Endothelial cell of umbilical vein (primary cell): ENCODE measurements around the gene DYNLT1. TPM values are rescaled to one million over a fixed set of nuclear protein-coding genes. Genes with fewer than 3 reads are reported as not detected.

ENCODE experiments used
- BruUV-seq: library from RNA; stranded (reverse); fragments of 400-500 nt; replicated peaks from 2 replicates; lab custom pipeline; 2021; lab: Mats Ljungman, UMichigan
- CTCF ChIA-PET: fragments of 300-600, 350-600 bp; sonication (Branson Sonifier 250); formaldehyde crosslinking; loops from one replicate; lab custom pipeline; 2021; ENCODE audit warnings: antibody characterized with exemption, inconsistent platforms; lab: Charles Lee
- POLR2A ChIA-PET: fragments of 300-600, 350-600 bp; sonication (Branson Sonifier 250); formaldehyde crosslinking; loops from one replicate; lab custom pipeline; 2021; ENCODE audit warnings: antibody characterized with exemption, inconsistent platforms; lab: Charles Lee
- DNase-seq: peaks from one replicate; pipeline ENCODE4 v3.0.0-alpha.2; 2011; ENCODE audit warnings: low read depth, low spot score
- FAIRE-seq: peaks from 2 replicates; lab custom pipeline; 2011; peaks lifted over from hg19 to GRCh38; lab: Jason Lieb, UNC
- H2AFZ ChIP-seq: 2 replicates; pipeline ENCODE4 v1.6.0; 2012; ENCODE audit warnings: low read depth, low read length, control low read depth, inconsistent platforms
- H3K27ac ChIP-seq: 2 replicates; pipeline ENCODE4 v1.5.1; 2011; ENCODE audit warnings: low read depth, mild to moderate bottlenecking, control low read depth, low read length, moderate library complexity; ENCODE audit not compliant: insufficient read depth
- H3K27me3 ChIP-seq, 2 experiments: 2 replicates each; pipeline versions ENCODE4 v1.6.0 to v1.6.1; 2011; ENCODE audit warnings: low read length in 2 of 2, mixed read lengths in 1 of 2; ENCODE audit not compliant: control insufficient read depth in 2 of 2, insufficient read depth in 2 of 2
- H3K36me3 ChIP-seq, 2 experiments: 2 replicates in 1 of 2; 3 replicates in 1 of 2; pipeline ENCODE4 v1.5.1; 2011; ENCODE audit warnings: low read length in 2 of 2, mild to moderate bottlenecking in 1 of 2, moderate library complexity in 1 of 2; ENCODE audit not compliant: control insufficient read depth in 2 of 2, insufficient read depth in 2 of 2; ENCODE audit errors: extremely low read depth in 1 of 2
- H3K4me1 ChIP-seq: 3 replicates; pipeline ENCODE4 v1.5.1; 2011; ENCODE audit warnings: mild to moderate bottlenecking, low read length; ENCODE audit not compliant: control insufficient read depth, insufficient read depth; ENCODE audit errors: extremely low read depth
- H3K4me2 ChIP-seq: 2 replicates; pipeline ENCODE4 v1.6.1; 2011; ENCODE audit warnings: low read length, control low read depth, mixed read lengths; ENCODE audit not compliant: insufficient read depth
- H3K4me3 ChIP-seq, 3 experiments: fragments of 200-600 bp in 1 of 3; sonication (generic), shearing (Covaris generic) in 1 of 3; replicated peaks in 1 of 3; 2 replicates each; pipeline ENCODE4 v1.5.1; 2011 to 2016; ENCODE audit warnings: control low read depth in 3 of 3, low read length in 3 of 3, mild to moderate bottlenecking in 2 of 3, inconsistent platforms in 1 of 3, low read depth in 1 of 3, moderate library complexity in 1 of 3; ENCODE audit not compliant: insufficient read depth in 1 of 3
- H3K79me2 ChIP-seq: 2 replicates; pipeline ENCODE4 v1.6.0; 2012; ENCODE audit warnings: low read length, inconsistent platforms; ENCODE audit not compliant: control insufficient read depth, insufficient read depth
- H3K9ac ChIP-seq: replicated peaks from 2 replicates; pipeline ENCODE3; 2011; ENCODE audit warnings: low read length, control low read depth; ENCODE audit not compliant: insufficient read depth; ENCODE audit errors: extremely low read depth
- H3K9me1 ChIP-seq: replicated peaks from 3 replicates; pipeline ENCODE4 v1.6.0; 2011; ENCODE audit warnings: mild to moderate bottlenecking, low read length; ENCODE audit not compliant: control insufficient read depth, insufficient read depth; ENCODE audit errors: extremely low read depth
- H3K9me3 ChIP-seq: replicated peaks from 2 replicates; pipeline ENCODE4 v1.5.1; 2012; ENCODE audit warnings: low read length, inconsistent platforms; ENCODE audit not compliant: control insufficient read depth, insufficient read depth
- H4K20me1 ChIP-seq: replicated peaks from 2 replicates; pipeline ENCODE3; 2011; ENCODE audit warnings: mild to moderate bottlenecking, low read length; ENCODE audit not compliant: control insufficient read depth, insufficient read depth; ENCODE audit errors: extremely low read depth
- FOS ChIP-seq: IDR thresholded peaks from 2 replicates; pipeline ENCODE4 v1.6.1; 2011; ENCODE audit warnings: mild to moderate bottlenecking, low read length, moderate library complexity, borderline replicate concordance; ENCODE audit not compliant: insufficient read depth
- GATA2 ChIP-seq: IDR thresholded peaks from 2 replicates; pipeline ENCODE4 v1.7.0; 2011; ENCODE audit warnings: low read depth, mild to moderate bottlenecking, moderate library complexity, mixed read lengths, low read length; ENCODE audit not compliant: insufficient read length, insufficient read depth
- MYC ChIP-seq: IDR thresholded peaks from one replicate; pipeline ENCODE4 v1.6.1; 2011; ENCODE audit warnings: mild to moderate bottlenecking, low read depth, low read length
- POLR2A ChIP-seq: IDR thresholded peaks from 2 replicates; pipeline ENCODE4 v1.6.1; 2012; ENCODE audit warnings: low read depth, mild to moderate bottlenecking, control low read depth, low read length
- POLR2AphosphoS5 ChIP-seq: IDR thresholded peaks from 2 replicates; pipeline ENCODE4 v1.6.1; 2012; ENCODE audit warnings: low read depth, mild to moderate bottlenecking, control low read depth, low read length, moderate library complexity; ENCODE audit not compliant: insufficient read depth
- dilution Hi-C: fragments of 300-500 bp; cut with MboI; formaldehyde crosslinking; loops from one replicate; pipeline ENCODE4 v1.15.0; 2019; ENCODE audit warnings: low sequenced_read_pairs; ENCODE audit not compliant: extremely low pct_ligation_motif_present
- intact Hi-C: fragments of 100-400 bp; cut with micrococcal nuclease; formaldehyde crosslinking; loops from one replicate; pipeline ENCODE4 v1.10.0; 2022
- polyA plus RNA-seq, 4 experiments: library from polyadenylated mRNA; depleted of rRNA in 3 of 4; stranded (reverse) in 3 of 4; unstranded in 1 of 4; fragments of >200 nt; gene quantifications; 2 replicates each; pipeline versions ENCODE4 v1.2.1 to v1.2.3, GENCODE V29; 2011 to 2012; ENCODE audit warnings: missing spikeins in 1 of 4
- total RNA-seq: library from RNA; stranded (reverse); gene quantifications from 2 replicates; pipeline ENCODE4 v1.2.3, GENCODE V29; 2021
- TF ChIP-seq, protein P1 (sequence below): IDR thresholded peaks from 2 replicates; pipeline ENCODE4 v1.6.1; 2011; ENCODE audit not compliant: insufficient read depth, insufficient read length
- TF ChIP-seq, protein P2 (sequence below), 2 donors: IDR thresholded peaks; 1 replicate in 1 of 2; 2 replicates in 1 of 2; pipeline ENCODE4 v1.5.1; 2011; ENCODE audit warnings: low read length in 2 of 2, mild to moderate bottlenecking in 2 of 2, moderate library complexity in 2 of 2, control low read depth in 1 of 2, inconsistent platforms in 1 of 2, low read depth in 1 of 2; ENCODE audit not compliant: insufficient read depth in 1 of 2; ENCODE audit errors: extremely low read depth in 1 of 2

DYNLT1 gene
- total and polyA plus RNA-seq, 2 donors (not counting 3 experiments of a cell fraction or from before 2014, with no cell fraction given), result 162 to 267 TPM

DNA sequence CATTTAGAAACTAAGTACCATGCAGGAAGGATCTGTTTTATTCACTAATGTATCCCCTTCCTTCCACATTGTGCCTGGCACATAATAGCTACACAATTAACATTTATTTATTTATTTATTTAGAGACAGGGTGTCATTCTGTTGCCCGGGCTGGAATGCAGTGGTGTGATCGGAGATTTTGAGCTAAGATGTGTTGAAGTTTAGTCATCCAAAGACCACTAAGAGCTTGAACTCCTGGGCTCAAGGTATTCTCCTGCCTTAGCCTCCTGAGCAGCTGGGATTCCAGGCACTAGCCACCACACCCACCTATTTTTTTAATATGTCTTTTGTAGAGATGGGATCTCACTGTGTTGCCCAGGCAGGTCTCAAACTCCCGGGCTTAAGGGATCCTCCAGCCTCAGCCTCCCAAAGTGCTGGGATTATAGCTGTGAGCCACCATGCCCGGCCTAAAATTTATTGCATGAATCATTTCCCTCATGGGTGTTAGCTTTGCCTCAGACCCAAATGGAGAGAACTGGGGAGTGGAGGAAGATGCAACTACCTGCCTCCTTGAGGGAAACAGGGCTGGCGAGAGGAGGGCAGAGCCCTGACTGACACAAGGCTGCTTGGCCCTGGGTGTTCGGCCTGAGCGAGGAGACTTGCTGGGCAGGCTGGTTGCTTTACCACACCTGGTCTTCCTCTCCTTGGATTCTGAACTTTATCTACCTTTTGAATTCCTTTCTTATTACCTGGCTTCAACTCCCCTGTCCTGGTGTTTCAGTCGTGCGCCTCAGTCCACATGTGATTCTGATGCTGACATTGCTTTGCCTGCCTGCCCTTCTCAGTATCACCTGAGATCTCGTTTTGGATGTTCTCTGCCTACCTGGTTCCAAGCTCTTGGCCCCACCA lies 1.7 kb upstream of the DYNLT1 start:
- H4K20me1 ChIP-seq, result no peaks in the 10 kb centered on the region
- ChIA-PET CTCF (interaction anchor here (1.8 to 2.8 kb wide), 3 partner anchors 14 to 432 kb away, joined by 9 to 13 read pairs (median 9); no protein-coding TSS in a partner anchor), POLR2A (no interaction called here)
- TF ChIP-seq POLR2A (no peak), POLR2AphosphoS5 (no peak), MYC (no peak), FOS (no peak), GATA2 (no peak)
- TF ChIP-seq, protein P1, sequence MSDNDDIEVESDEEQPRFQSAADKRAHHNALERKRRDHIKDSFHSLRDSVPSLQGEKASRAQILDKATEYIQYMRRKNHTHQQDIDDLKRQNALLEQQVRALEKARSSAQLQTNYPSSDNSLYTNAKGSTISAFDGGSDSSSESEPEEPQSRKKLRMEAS, result no peak
- TF ChIP-seq, protein P2, sequence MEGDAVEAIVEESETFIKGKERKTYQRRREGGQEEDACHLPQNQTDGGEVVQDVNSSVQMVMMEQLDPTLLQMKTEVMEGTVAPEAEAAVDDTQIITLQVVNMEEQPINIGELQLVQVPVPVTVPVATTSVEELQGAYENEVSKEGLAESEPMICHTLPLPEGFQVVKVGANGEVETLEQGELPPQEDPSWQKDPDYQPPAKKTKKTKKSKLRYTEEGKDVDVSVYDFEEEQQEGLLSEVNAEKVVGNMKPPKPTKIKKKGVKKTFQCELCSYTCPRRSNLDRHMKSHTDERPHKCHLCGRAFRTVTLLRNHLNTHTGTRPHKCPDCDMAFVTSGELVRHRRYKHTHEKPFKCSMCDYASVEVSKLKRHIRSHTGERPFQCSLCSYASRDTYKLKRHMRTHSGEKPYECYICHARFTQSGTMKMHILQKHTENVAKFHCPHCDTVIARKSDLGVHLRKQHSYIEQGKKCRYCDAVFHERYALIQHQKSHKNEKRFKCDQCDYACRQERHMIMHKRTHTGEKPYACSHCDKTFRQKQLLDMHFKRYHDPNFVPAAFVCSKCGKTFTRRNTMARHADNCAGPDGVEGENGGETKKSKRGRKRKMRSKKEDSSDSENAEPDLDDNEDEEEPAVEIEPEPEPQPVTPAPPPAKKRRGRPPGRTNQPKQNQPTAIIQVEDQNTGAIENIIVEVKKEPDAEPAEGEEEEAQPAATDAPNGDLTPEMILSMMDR (IDR thresholded peaks at IDR 0.05; ENCODE audit: extremely low read depth in 1 of 2, insufficient read depth in 1 of 2, low read depth in 1 of 2, low read length in 2 of 2), result no peak
- H3K4me1 ChIP-seq, result peaks cover 29% of the 10 kb centered on the region
- no peak overlapping the region for H3K27ac ChIP-seq
- no peaks in the 10 kb centered on the region for H3K36me3 ChIP-seq
- BruUV-seq, result no TSS peak
- no peak overlapping the region for H2AFZ ChIP-seq
- no peak overlapping the region for H3K4me3 ChIP-seq
- no peaks in the 10 kb centered on the region for H3K9me3 ChIP-seq
- no peaks in the 10 kb centered on the region for H3K9me1 ChIP-seq
- no peaks in the 10 kb centered on the region for H3K27me3 ChIP-seq
- FAIRE-seq (no peak), DNase-seq (no peak)
- peaks cover 29% of the 10 kb centered on the region for H3K79me2 ChIP-seq
- H3K9ac ChIP-seq, result no peak overlapping the region
- no peak overlapping the region for H3K4me2 ChIP-seq
- intact Hi-C loops (no loop called here), dilution Hi-C loops (no loop called here)
